Activated T-helper 1 cell treated with Interleukin-2 at 50 U/mL for 16 hours (primary cell): ENCODE data around the gene LRP3.
"Not testable (repeated sequence)": the region's sequence is repeated elsewhere in the genome, so short reads cannot be mapped to it uniquely, and the experiment has no call there.

Source experiments
- DNase-seq: peaks from one replicate; pipeline ENCODE4 v3.0.0-alpha.2; 2020; ENCODE audit warnings: low read depth

The LRP3 gene

DNA sequence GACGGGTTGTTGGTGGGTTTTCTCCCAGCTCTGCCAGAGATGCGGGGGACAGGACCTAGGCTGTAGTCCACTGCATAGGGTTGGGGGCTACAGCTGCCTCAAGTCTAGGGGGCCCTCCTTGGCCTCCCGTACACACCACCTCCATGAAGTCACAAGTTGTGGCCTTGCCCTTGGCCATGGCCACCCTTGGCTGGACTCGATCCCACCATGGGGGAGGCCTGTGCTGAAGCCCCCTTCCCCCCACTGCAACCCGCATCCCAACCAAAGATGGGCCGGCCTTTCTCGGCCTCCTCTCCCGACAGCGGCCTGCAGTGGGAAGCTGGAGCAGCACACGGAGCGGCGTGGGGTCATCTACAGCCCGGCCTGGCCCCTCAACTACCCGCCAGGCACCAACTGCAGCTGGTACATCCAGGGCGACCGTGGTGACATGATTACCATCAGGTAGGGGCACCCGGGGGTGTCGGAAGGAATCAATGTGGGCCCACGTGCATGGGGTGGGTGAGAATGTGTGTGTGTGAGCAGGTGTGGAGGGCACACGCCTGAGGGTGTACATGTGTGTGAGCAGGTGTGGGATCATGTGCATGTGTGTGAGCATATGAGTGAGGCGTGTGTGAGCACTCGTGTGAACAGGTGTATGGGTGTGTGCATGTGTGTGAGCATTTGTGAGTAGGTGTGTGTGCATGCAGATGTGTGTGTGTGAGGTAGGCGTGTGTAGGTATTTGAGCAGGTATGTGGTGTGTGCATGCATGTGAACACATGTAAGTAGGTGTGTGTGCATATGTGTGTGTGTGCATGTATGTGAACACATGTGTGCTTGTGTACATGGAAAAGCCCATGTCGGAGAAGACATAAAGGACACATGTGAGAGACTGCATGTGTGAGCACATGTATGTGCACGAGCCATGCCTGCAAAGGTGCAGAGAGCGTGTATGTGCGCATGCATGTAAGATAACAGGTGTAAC lies 8.7 kb downstream of the LRP3 start:
- DNase-seq: no peak

DNA sequence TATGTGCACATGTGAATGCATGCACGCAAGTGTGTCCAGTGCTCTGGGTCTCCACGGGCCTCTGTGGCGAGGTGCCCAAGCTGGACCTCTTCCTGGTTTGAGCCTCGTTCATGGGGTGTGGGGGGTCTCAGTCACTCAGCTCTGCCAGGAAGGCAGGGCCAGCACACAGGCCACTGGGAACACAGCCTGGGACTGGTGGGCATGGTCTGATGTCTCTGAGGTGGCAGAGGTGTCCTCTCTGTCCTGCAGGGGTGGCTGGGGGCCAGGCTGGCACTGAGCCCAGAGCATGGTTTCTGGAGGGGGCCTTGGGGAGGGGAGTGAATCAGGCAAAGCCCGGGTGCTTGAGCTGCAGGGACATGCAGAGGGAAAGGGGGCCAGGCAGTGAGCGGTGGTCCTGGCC lies 9.4 kb downstream of the LRP3 start:
- no peak for DNase-seq

DNA sequence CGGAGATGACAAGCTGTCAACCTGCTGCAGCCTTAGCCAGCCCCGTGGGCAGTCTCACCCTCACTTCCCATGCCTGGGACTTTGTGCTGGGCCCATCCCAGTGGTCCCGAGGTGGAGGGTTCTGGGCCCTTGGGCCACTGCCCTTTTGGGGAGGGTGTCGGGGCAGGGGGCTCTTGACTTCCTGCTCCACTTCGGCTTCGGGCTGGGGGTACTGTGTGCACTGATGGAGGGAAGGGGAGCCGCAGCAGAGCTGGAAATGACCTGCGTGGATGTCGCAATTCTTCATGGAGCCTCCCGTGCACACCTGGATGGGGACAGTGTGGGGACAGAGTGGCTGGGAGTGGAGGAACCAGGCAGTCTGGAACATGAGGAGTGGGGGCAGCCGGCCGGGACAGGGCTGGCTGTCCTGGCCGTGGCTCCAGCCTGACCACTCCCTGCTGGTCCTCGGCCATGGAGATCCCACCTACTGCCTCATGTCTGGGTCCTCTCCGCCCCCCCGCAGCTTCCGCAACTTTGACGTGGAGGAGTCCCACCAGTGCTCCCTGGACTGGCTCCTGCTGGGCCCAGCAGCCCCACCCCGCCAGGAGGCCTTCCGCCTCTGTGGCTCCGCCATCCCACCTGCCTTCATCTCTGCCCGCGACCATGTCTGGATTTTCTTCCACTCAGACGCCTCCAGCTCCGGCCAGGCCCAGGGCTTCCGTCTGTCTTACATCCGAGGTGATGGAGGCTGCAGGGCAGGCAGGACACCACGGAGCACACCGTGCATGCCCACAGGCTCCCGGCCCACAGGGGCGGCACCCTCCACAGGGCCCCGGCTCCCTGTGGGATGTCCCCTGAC lies 10.2 kb downstream of the LRP3 start:
- DNase-seq: no peak

DNA sequence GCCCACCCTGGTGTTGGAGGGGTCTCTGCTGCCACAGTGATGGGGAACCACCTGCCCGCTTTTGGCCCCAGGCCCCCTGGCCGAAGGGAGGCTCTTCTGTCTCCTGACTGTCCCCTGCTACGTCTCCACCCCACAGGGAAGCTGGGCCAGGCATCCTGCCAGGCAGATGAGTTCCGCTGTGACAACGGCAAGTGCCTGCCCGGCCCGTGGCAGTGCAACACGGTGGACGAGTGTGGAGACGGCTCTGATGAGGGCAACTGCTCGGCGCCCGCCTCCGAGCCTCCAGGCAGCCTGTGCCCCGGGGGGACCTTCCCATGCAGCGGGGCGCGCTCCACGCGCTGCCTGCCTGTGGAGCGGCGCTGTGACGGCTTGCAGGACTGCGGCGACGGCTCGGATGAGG lies 11.0 kb downstream of the LRP3 start:
- no peak for DNase-seq

DNA sequence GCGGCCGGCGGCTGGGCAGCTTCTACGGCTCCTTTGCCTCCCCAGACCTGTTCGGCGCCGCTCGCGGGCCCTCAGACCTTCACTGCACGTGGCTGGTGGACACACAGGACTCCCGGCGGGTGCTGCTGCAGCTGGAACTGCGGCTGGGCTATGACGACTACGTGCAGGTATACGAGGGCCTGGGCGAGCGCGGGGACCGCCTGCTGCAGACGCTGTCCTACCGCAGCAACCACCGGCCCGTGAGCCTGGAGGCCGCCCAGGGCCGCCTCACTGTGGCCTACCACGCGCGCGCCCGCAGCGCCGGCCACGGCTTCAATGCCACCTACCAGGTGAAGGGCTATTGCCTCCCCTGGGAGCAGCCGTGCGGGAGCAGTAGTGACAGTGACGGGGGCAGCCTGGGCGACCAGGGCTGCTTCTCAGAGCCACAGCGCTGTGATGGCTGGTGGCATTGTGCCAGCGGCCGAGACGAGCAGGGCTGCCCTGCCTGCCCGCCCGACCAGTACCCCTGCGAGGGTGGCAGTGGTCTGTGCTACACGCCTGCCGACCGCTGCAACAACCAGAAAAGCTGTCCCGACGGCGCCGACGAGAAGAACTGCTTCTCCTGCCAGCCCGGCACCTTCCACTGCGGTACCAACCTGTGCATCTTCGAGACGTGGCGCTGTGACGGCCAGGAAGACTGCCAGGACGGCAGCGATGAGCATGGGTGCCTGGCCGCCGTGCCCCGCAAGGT lies 11.6 kb downstream of the LRP3 start:
- no peak for DNase-seq

DNA sequence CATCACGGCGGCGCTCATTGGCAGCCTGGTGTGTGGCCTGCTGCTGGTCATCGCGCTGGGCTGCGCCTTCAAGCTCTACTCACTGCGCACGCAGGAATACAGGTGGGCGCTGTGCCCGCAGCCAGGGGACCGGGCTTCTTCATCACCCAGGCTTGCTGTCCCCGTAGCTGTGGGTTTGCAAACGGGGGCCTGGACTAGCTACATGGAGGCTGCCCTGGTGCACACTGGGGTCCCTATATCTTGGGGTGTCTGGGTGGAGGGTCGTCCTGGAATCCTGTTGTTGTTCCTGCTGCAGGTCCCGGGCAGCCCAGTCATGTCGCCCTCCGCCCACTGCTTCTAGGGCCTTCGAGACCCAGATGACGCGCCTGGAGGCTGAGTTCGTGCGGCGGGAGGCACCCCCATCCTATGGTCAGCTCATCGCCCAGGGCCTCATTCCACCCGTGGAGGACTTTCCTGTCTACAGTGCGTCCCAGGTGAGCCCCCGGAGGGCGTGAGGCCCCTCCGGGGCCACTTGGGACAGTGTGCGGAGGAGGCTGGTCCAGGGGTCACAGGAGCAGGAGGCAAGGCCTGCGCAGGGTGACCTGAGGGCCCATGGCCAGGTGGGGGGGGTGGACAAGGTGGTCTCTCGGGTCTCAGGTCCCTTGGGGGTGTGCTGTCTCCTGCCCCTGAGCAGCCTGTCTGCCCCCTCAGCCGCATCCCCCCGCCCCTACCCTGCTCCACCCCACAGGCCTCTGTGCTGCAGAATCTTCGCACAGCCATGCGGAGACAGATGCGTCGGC lies 12.3 kb downstream of the LRP3 start:
- no peak for DNase-seq

DNA sequence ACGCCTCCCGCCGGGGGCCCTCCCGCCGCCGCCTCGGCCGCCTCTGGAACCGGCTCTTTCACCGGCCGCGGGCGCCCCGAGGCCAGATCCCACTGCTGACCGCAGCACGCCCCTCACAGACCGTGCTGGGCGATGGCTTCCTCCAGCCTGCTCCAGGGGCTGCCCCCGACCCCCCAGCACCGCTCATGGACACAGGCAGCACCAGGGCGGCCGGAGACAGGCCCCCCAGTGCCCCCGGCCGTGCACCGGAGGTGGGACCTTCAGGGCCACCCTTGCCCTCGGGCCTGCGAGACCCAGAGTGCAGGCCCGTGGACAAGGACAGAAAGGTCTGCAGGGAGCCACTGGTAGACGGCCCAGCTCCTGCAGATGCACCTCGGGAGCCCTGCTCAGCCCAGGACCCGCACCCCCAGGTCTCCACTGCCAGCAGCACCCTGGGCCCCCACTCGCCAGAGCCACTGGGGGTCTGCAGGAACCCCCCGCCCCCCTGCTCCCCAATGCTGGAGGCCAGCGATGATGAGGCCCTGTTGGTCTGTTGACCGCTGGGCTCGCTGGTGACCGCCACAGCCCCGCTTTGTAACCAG lies 13.0 kb downstream of the LRP3 start:
- no peak for DNase-seq

DNA sequence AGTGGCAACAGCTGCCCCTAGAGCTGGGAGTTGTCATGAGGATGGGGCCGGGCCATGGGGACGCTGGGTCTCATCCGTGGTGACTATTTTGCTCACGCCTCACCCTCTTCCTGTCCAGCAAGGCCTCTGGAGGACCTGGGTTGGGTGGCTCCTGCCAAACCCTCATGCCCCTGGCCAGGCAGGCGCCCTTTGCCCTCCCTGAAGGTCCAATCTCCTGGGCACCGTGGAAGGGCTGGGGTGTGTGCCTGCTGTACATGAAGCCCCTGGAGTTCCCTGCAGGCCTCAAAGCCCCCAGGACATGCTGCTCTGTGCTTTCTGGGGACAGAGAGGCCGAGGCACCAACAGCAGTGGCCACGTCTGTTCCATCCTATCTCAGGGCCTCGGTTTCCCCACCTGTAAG lies 13.8 kb downstream of the LRP3 start:
- DNase-seq: no peak

DNA sequence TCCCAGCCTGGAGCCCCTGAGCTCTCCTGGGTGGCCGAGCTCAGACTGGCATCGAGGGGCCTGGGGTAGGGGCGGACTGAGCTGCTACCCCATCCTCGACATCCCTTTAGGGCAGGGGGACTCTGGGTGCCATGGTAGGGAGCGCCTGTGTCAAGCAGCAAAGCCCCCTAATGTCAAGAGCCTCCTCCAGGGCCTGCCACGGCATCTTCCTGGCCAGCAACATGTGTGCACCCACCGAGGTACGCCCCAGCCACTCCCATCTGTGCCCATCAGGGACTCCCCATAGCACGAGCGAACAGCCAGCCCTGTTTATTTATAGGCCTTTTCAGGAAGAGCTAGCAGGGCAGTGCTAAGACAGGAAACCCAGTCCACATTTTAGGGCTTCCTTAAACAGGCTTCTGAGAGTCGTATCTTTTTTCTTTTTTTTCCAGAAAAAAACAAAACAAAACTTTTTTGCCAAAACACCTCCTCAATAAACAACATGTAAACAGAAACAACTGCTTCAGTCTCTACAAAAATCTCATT lies 14.3 kb downstream of the LRP3 start:
- DNase-seq: no peak

DNA sequence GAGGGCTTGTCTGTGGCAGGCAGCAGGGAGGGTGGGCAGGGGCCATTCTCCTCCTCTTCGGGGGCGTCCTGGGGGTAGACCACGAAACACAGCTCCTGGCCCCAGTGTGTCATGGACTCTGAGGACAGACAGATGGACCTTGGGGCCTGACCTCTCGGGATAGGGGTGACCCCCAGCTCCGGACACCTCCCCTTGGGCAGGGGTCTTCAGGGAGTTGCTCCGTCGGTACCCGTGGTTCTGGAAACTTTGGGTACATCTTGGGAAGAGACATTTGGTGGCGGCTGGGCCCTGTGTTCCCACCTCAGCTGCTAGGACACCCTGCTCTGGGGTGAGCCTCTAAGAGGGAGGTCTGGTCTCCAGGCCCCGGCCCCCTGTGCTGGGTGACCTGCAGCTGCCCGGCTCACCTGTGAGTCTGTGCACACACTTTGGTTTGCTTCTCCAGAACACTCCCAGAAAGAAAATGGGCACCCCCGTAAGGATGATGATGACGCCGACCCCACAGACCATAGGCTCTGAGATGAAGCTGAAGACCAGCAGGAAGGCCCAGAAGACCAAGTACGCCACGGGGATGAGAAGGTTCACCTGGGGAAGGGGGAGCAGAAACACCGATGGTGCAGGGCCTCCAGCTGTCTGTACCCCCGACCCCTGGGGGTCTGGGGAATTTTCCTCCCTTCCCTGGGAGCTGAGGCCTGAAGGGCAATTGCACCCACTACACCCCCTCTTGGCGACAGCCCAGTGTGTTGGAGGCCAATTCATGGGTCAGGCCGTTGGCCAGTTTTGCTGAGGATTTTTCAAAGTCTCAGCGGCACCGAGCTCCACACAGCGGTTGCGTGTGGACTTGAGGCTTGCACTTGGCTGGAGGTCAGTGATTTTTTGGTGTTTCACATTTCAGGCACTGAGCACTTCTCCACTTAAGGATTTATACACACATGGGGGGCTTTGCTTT lies 15.0 kb downstream of the LRP3 start:
- DNase-seq: no peak

DNA sequence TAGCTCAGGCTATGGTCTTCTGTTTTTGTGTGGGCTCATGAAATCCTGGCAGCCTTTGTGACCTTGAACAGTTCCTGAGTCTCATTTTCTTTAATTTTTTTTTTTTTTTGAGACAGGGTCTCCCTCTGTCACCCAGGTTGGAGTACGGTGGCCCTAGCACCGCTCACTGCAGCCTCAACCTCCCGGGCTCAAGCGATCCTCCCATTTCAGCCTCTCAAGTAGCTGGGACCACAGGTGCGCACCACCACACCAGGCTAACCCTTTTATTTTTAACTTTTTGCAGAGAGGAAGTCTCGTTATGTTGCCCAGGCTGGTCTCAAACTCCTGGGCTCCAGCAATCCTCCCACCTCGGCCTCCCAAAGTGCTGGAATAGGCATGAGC lies 15.7 kb downstream of the LRP3 start:
- not testable (repeated sequence) for DNase-seq

DNA sequence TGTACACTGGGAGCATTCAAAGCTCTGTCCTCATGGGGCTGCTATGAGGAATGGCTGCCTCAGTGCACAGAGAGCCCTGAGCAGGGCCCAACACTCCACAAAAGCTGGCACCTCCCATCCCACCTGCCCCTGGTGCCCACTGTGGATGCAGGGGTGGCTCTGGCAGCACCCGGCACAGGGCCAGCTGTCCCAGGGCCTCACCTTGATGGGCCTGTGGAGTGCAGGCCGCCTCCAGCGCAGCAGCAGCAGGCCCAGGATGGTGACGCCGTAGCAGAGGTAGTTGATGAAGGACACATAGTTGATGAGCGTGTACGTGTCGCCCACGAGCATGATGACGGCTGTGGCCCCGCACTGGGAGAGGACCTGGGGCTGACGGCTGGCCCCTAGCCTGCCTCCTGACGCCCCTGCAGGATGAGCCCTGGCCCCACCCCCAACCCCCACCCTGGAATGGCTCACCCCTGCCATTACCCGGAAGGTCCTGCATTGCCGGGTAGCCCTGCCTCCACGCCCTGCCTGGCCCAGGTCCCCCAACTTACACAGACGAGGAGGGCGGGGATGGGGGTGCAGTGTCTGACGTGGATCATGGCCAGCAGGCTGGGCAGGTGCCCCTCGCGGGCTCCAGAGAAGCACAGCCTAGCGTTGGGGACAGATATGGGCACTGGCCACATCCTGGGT lies 16.3 kb downstream of the LRP3 start:
- no peak for DNase-seq

DNA sequence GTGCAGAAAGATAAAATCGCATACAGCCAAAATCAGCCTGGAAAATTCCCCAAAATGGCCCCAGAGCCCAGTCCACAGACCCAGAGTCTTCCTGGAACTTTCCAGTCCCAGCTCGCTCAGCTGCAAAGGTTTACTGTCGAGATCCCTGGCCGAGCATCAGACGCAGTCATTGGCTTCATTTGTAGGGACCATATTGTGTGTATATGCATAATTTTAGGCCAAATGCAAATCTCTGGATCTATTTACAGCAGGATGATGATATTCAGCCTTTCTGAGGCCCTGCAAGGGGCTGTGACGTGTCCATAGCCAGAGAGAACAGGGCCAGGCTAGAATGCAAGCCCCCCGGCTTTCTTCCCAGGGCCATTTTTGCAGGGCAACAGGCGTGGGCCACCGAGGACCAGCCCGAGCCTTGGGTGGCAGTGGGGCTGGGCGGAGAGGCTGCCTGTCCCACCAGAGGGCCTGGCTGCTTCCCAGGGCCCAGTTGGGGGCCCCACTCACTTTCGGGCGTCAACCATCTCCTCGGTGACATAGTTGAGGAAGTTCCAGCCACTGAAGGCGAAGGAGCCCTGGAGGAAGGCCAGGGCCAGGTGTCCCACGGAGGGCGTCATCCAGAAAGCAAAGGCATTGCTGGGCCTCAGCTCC lies 17.8 kb downstream of the LRP3 start:
- DNase-seq: no peak

DNA sequence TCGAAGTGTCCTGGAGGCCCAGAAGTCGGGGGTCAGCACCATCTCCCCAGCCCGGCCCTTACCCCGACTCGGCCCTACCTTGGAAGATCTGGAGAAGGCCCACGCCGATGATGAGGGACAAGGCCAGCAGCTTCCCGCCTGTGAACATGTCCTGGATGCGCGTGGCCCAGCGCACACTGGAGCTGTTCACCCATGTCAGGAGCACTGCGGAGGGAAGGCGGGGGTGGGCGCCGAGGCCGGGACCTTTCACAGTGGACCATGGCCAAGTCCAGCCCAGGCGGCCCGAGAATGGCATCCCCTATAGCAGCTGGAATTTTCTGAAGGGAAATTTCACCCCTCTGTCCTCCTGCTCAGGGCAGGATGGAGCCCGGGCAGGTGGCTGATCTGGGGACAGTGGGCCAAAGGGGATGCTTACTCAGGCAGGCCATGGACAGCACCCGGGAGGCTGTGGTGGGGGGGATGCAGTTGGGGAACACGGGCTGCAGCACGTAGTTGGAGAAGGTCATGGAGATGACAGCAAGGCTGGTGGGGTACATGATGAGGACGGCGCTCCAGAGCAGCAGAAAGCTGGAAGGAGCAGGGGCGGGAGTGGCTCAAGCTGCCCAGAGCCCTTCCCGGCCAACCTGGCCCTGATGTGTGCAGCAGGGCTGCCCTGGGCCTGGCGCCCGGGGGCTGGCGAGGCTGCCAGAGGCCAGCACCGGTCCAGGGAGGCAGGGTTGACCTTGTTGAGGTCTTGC lies 18.5 kb downstream of the LRP3 start:
- no peak for DNase-seq

DNA sequence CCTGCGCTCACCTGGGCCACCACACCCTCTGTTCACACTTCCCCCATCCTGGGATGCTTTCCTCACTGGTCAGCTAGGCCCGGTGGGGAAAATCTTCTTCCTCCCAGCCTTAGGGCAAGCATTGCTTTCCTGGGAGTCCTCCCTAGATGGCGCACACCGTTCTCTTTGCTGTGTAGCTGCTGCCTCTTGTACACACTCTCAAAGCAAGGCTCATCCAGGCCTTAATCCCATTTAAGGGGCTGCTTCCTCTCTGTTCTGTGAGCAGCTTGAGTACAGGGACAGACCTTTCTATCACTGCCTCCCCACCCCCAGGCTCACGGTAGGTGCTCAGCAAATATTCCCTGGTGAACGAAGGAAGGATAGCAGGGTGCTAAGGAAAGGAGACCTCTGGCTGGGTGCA lies 20.5 kb downstream of the LRP3 start:
- no peak for DNase-seq

DNA sequence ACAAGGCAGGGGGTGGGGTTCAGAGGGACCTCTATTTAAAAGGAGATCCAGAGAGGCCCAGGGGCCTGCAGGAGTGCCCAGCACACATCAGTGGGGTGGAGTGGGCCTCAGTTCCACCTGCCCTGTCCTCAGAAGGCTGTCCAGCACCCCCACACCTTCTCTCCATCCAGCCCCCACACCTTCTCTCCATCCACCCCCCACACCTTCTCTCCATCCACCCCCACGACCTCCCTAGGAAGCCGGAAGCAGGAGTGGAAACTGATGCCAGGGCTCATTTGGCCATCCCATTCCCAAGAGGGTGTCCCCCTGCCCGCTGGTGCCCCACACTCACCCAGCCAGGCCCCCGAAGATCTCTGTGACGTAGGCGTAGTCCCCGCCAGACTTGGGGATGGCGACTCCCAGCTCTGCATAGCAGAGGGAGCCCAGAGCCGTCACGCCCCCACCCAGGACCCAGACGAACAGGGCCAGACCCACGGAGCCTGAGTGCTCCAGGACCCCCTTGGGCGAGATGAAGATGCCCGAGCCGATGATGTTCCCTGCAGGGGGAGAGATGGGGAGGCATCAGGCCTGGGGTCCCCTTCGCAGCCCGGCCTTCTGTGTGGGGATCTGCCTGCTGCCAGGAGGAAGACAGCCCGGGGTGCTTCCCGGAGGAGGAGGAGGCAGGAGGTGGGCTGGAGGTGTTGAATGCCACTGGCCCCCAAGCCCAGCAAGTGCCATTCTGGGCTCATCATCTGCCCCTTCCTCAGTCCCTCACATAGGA lies 21.5 kb downstream of the LRP3 start:
- no peak for DNase-seq

DNA sequence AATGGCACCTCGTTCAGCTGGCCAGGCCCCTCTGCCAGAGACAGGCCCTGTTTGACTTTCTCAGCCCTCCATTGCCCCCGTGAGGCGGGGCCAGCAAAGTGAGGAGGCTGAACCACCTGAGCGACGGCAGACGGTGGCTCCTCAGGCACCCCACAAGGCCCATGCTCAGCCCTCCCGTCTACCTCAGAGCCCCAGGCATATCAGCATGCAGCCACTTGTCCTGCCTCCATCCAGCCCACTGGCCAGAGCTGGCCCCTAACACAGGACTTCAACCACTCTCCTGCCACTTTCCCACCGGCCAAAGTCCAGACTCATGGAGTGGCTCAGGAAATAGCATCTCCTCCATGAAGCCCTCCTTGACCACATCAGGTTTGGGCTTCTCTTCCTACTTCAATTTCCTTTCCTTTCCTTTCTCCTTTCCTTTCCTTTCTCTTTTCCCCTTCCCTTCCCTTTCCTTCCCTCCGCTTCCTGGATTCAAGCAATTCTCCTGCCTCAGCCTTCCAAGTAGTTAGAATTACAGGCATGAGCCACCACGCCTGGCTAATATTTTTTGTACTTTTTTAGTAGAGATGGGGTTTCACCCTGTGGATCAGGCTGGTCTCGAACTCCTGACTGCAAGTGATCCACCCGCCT lies 22.2 kb downstream of the LRP3 start:
- DNase-seq: no peak
